CD4-positive, alpha-beta T cell treated with Interleukin-2 at 100 ng/mL for 4 hours (primary cell): ENCODE measurements around the gene PNPLA7.
"Not testable (repeated sequence)": the region's sequence is repeated elsewhere in the genome, so short reads cannot be mapped to it uniquely, and the experiment has no call there.

Source experiments
- DNase-seq: peaks from one replicate; pipeline ENCODE4 v3.0.0-alpha.2; 2020; ENCODE audit warnings: low spot score

The PNPLA7 gene

DNA sequence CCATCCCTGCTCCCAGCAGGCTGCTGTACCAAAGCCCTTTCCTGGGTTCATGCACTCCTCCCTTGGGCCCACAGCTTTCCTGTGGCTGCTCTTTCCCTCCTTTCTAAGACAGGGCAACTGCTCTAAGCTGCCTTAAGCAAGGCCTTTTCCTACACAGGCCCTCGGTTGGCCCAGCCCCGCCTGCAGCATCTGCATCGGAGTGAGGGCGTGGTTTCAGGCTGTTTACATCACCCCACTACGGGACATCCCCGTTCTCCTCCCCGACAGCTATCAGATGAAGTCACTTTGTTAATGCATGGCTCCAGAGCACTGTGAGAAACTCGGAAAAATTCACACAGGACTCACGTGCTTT, 25.1 kb upstream of the PNPLA7 start:
- DNase-seq: peak; percentile 33

DNA sequence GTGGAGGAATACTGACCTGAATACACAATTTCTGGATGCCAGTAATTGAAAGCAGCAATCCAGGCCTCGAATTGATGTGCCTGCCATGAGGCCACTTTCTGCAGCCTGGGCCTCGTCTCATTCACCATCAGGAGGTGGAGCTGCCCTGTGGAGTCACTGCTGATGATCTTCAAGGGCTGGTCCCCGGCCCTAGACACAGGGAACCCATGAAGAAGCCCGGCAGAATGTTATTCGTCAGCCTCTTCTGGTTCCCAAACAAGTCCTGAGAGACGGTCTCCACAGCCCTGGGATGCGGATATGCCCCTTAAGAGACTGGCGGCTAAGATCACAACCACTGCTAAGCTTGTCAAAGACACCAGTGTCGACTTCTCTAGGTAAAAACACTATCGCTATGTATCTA, 24.0 kb upstream of the PNPLA7 start:
- no peak for DNase-seq

DNA sequence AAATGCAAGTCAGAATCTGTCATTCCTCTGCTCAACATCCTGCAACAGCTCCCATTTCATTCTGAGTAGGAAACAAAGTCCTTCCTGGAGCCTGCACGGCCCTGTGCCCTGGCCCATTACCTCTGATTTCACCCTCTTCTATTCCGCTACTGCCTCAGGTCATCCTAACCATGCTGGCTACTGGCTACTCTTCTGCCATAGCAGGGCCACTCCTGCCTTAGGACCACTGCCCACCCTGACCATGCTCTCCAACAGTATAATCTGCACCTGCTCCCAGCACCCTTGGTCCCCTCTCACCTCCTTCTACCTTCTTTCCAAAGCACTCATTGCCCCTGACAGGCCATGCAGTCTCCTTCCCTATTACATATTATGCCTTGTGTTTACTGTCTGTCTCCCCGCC, 20.4 kb upstream of the PNPLA7 start:
- DNase-seq: no peak

DNA sequence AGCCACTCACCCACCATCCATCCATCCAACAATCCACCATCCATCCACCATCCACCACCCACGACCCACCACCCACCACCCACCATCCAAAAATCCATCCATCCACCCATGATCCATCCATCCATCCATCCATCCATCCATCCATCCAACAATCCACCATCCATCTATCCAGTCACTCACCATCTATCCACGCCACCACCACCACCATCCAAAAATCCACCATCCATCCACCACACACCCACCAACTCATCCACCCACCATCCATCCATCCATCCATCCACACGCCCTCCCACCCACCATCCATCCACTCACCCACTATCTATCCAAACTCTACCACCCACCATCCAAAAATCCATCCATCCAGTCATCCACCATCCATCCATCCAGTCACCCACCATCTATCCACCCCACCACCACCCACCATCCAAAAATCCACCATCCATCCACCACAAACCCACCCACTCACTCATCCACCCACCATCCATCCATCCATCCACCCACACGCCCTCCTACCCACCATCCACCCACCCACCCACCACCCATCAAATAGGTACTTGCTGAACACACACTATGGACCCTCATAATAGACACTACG, 19.5 kb upstream of the PNPLA7 start:
- DNase-seq: no peak

DNA sequence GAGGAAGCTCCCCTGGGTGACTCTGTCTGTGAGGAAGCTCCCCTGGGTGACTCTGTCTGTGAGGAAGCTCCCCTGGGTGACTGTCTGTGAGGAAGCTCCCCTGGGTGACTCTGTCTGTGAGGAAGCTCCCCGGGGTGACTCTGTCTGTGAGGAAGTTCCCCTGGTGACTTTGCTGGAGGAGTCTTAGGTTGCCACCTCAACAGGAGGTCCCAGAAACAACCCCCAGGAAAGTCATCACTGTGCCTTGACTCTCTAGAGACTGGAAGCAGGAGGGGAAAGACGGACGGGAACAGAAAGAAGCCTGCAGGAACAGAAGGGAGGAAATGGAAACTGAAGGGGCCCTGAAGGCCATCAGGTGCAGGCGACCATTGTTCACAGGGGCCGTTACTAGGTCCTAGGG, 18.2 kb upstream of the PNPLA7 start:
- DNase-seq: not testable (repeated sequence)

DNA sequence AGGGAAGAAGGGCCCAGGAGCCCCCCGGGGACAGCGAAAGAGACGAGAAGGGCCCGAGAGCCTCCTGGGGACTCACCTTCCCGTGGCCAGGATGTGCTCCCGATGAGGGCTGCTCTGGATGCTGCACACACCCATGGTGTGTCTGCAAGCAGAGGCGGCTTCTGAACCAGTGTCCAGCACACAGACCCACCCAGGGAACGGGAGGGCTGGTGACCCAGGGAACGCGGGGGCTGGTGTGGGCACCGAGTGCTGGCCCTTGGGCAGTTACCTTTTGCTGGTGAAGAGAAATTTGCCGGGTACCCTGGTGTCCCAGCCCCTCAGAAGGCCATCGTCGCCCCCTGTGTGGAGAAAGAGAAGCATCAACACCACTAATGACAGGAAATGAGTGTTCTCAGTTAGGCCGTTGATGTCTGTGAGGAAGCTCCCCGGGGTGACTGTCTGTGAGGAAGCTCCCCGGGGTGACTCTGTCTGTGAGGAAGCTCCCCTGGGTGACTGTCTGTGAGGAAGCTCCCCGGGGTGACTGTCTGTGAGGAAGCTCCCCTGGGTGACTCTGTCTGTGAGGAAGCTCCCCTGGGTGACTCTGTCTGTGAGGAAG, 14.7 kb upstream of the PNPLA7 start:
- peak; percentile 11 for DNase-seq

DNA sequence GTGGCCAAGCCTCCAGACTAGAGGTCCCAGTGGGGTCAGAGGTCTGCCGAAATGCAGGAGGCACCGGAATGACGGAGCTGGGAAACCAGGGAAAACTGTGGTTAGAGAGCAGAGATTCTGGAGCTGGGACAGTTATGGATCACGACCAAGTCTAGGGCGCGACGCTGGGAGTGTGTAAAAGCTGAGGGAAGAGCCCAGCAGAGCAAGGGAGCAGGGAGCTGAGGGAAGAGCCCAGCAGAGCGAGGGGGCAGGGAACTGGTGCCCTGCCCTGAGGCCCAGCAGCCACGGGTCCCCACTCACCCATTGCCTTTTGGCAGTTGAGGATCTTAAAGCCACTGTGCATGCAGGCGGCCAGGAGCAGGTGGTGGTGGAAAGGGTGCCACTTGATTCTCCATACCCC, 13.9 kb upstream of the PNPLA7 start:
- no peak for DNase-seq

DNA sequence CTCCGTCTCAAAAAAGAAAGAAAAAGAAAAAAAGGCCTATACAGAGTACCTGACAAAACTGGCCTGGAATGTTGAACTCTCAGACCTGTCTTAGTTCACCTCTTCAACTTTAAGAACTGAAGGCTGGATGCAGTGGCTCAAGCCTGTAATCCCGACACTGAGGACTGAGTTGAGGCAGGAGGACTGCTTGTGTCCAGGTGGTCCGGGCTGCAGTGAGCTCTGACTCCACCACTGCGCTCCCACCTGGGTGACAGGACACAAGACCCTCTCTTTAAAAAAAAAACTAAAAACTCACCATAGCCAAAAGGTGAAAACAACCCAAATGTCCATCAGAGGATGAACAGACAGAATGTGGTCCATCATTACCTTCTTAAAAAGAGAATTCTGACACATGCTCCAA, 7.9 kb upstream of the PNPLA7 start:
- no peak for DNase-seq

DNA sequence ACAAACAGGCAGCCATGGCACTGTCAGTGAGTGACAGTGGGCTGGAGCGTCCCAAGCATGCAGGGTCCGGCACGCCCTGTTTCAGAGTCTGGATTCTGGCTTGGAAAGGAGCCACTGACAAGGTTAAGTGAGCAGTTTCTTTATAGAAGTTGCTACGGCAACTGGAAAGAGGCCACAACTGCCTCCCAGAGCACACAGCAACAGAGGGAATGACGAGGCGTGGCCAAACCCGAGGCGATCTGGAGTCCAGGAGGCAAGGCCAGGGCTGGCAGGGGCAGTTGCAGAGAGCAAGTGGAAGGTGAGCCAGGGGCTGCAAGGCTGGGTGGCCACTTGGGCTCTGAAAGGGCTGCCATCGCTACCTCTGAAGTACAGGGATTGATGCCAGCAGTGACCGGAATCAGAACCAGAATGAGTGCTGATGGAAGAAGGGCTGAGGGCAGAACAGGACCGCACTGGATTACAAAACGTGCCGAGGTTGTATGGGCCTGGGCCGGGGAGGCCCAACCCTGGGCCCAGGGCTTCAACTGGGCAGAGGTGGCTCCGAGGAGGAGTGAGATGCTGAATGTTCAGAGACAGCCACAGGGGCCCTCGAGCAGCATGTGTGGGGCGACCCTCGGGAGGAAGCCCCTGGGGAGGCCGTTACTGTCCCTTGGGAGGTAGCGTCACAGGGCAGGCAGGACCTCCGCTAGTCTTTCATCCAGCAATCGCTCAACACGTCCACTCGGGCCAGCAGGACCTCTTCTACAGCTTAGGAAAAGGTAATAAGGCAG, 6.1 kb upstream of the PNPLA7 start:
- no peak for DNase-seq

DNA sequence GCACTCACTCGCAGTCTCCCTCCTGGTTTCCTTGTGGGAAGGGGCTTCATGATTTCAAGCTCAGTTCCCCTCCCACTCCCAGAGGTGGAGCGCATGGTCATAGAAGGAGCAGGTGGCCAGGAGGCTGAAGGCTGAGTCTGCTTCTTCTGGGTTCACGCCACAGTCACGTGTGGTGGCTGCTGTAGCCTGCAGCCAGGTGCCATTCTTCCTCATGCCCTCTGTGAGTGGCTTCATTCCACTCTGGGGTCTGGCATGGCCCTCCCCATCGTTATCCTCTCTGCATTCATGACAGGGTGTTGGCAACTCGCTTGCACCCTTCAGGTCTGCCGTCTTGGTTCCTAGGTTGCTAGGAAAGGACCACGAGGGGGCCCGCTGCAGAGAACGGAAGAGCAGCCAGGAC, 5.0 kb upstream of the PNPLA7 start:
- no peak for DNase-seq

DNA sequence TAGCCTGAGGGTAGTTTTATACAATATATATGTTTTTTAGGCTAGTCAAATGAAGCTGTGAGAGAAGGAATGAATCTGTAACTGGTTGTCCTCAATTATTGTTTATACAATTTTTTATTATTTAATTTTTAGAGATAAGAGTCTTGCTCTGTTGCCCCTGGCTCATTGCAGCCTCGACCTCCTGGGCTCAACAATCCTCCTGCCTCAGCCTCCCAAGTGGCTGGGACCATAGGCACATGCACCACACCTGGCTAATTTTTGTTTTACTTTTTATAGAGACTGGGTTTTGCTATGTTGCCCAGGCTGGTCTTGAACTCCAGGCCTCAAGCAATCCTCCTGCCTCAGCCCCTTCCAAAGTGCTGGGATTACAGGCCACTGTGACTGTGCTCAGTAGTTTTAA, 4.1 kb upstream of the PNPLA7 start:
- DNase-seq: no peak

DNA sequence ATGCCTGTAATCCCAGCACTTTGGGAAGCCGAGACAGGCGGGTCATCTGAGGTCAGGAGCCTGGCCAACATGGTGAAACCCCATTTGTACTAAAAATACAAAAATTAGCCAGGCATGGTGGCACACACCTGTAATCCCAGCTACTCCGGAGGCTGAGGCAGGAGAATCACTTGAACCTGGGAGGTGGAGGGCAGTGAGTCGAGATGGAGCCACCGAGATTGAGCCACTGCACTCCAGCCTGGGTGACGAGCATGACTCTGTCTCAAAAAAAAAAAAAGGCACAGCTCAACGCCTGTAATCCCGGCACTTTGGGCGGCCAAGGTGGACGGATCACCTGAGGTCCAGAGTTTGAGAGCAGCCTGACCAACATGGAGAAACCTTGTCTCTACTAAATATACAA, 3.5 kb upstream of the PNPLA7 start:
- not testable (repeated sequence) for DNase-seq

DNA sequence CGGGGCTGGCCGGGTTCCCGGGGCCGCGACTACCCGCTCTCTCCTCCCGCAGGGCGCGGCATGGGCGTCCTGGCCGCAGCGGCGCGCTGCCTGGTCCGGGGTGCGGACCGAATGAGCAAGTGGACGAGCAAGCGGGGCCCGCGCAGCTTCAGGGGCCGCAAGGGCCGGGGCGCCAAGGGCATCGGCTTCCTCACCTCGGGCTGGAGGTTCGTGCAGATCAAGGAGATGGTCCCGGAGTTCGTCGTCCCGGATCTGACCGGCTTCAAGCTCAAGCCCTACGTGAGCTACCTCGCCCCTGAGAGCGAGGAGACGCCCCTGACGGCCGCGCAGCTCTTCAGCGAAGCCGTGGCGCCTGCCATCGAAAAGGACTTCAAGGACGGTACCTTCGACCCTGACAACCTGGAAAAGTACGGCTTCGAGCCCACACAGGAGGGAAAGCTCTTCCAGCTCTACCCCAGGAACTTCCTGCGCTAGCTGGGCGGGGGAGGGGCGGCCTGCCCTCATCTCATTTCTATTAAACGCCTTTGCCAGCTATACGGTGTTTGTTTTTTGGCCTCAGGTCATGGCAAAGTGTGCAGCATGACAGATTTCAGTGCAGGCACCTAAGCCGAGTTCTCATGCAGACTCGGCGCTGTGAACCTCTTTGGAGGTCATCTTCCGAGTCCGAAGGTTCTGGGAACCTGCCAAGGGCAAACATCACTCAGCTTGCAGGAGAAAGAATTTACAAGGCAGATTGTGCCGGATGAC, 2.0 kb upstream of the PNPLA7 start:
- DNase-seq: peak; percentile 13

DNA sequence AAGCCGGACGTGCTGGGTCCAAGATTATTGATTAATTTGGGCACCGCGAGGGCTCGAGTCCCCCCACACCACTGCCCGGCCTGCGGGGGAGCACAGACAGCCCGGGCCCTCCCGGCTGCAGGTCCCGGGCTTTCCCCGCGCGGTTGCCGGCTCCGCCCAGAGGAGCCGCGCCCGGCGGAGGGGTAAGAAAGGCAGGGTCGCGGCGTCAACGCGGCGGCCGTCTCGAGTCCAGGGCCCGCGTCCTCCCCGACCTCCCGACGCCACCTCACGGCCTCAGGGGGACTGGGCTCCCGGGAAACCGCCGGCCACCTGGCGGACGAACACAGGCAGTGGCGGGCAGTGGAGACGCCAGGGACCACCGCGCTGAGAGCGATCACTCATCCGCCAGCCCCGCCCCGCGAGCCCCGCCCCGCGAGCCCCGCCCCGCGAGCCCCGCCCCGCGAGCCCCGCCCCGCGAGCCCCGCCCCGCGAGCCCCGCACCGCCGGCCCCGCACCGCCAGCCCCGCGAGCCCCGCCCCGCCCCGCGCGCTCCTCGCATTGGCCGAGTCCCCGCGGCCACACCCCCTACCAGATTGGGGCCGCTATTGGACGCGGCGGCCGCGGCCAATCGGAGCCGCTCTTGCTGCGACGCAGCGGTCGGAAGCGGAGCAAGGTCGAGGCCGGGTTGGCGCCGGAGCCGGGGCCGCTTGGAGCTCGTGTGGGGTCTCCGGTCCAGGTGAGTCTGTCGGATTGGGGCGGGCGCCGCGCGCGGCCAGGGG, 1.2 kb upstream of the PNPLA7 start, which contains the start of gene MRPL41:
Gene MRPL41 (plus strand): TSS at position 616 of the 758 bp plus-strand sequence. CDS start 203 bp downstream, outside the sequence.
- DNase-seq: peak; percentile 89

DNA sequence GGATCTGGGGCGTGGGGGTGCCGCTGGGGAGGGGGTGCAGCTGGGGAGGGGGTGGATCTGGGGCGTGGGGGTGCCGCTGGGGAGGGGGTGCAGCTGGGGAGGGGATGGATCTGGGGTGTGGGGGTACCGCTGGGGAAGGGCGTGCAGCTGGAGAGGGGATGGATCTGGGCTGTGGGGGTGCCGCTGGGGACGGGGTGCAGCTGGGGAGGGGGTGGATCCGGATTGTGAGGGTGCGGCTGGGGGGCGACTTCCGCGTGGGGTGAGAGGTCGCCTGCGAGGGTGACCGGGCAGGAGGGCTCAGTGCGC, 709 bp upstream of the PNPLA7 start:
- not testable (repeated sequence) for DNase-seq

DNA sequence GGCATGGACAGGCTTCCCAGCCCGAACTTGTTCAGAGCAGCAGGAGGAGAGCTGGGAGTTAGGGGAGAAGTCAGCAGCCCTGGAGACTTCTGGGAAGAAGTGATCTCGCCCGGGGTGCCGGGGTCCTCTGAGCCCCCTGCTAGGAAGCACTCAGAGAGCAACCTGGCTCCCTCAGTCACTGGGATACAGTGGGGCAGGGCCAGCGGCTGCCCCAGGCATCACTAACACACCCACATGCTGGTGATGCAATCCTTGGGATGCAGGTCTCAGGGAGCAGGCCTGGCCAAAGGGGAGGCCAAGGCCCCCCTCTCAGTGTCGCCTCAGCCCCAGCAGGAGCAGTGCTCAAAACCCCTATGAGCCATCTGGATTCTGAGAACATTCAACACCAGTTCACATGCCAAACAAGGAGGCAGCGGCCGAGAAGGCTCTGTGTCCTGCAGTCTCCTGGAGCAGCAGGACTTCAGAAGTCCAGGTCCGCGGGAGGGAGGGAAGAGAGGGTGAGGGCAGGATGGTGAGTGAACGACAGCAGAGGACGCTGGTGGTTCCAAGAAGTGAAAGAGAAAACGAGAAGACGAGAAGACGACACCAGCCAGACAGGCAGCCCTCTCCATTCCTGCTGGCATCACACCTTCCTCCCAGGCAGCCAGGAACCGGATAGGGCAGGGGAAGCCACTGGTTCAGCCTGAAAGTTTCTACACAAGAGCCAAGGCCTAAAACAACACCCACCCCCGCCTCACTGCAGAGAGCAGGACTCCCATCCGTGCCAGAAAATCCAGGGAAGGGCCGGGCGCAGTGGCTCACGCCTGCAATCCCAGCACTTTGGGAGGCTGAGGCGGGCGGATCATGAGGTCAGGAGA, 2.3 kb downstream of the PNPLA7 start:
- no peak for DNase-seq

DNA sequence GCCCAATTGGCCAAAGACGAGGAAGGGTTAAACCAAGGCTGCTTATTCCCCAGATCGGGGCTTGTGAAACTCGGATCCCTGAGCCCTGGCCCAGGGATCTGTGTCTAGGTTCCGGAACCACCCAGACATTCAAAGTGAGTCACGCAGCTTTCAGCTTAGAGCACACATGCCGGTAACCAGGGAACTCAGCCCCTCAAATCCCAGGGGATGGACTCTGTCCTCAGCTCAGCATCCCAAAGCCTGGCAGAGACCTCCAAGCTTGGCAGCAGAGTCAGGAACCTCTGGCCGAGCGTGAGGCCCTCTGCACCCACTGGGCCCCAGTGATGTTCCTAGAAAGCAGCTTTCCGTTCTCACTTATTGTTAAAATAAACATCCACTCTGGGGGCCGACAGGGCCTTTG, 5.1 kb downstream of the PNPLA7 start:
- no peak for DNase-seq

DNA sequence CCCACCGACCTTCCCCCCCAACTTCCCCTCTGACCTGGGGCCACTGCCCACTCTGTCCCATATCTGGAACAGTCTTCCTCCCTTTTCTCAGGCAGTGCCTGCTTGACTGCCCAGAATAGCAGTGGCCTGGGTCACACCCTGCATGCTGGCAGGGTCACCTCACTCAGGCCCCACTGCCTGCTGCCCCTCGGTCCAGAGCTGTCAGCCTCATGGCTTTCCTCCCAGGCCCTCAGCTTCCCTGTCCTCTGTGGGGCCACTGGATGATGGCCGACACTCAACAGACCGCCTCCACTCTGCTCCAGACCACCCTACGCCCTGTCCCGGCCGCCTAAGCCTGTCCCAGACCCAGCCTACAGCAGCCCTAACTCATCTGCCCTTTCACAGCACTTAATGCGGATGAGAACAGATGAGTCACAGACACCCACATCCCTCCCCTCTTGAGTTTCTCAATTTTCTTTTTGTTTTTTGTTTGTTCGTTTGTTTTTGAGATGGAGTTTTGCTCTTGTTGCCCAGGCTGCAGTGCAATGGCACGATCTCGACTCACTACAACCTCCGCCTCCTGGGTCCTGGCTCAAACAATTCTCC, 5.9 kb downstream of the PNPLA7 start:
- no peak for DNase-seq

DNA sequence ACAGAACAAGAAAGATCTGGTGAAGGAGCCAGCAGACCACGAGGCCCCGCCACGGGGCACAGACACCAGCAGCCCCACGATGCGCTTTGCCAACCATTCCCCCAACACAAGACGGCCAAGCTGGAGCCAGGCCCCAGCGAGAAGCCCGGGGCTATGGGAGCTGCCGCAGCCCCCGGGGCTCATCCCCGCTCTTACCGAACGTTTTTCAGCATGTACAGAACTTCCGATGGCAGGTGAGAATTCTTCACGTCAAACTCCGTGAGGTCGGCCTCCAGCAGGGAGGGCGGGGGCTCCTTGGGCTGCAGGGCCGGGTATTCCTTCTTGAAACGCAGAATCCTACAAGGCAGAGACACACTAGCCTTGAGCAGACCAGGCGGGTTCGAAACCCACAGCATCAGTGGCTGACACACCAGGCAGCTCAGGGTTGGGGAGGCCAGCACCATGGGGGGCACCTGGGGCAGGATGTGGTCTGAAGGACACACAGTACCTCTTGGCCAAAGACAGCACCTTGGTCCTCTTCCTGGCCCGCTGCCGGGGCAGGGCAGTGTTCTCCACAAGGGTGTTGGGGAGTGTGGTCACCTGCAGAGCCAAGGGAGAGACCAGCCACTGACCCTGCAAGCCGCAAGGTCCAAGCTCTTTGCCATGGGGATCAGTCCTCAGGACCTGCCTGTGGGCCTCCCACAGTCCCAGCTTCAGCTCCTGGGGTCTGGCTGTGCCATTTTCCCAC, 6.8 kb downstream of the PNPLA7 start:
- no peak for DNase-seq

DNA sequence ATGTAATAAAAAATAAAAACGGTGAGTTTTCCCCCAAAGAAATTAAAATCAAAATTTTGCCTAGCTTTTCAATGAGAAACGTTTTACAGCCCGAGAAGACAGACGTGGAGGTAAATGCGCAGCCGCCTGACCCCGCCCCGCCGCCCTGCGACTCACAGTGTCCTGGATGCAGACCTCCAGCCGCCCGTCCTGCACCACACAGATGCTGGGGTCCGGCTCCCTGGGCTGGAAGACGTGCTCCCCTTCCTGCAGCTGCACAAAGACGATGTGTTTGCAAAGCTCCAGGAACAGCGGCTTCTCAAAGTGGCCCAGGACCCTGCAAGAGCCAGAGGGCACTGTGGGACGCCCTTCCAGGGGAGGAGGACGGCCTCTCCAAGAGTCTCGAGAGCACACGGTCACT, 7.7 kb downstream of the PNPLA7 start:
- DNase-seq: no peak
